IPS-18c (cell line): ENCODE data around the gene RRAS2.
"Not testable (repeated sequence)": the region's sequence is repeated elsewhere in the genome, so short reads cannot be mapped to it uniquely, and the experiment has no call there.

Source experiments
- H3K4me3 ChIP-seq: 2 replicates; pipeline ENCODE4 v1.7.0; 2013; ENCODE audit warnings: low read depth, mild to moderate bottlenecking, low read length, moderate library complexity; ENCODE audit not compliant: insufficient read depth
- H3K9me3 ChIP-seq: one replicate; pipeline ENCODE4 v1.6.1; 2013; ENCODE audit warnings: mild to moderate bottlenecking, low read length, moderate library complexity; ENCODE audit not compliant: control insufficient read depth, insufficient read depth

Gene RRAS2

DNA sequence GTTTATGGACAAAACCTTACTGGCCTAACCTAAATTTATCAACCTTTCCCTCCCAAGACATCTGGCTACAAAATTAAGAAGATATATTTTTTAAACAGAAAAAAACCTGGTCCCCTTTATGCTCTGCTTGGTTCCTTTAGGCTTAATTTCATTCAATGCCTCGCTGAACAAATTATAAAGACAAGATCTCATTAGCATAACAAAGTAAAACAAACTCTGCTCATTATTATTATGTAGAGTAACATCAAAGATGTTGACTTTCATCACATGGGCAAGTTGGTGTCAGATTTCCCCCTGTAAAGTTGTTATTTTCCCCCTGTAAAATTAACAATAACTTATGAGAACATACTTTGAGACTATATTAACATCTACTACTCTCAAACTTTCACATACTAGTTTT lies 11.0 kb downstream of the RRAS2 start:
- H3K4me3 ChIP-seq = no peak overlapping the region

DNA sequence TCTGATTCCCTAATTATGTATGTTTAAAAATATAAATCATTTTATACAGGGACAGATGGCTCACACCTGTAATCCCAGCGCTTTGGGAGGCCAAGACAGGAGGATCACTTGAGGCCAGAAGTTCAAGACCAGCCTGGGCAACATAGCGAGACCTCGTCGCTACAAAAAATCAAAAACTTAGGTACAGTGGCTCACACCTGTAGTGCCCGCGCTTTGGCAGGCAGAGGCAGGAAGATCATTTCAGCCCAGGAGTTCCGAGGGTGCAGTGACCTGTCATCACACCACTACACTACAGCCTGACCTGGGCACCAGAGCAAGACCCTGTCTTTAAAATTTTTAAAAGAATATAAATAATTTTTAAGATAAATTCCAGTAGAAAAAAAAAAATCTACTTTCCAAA lies 11.5 kb downstream of the RRAS2 start:
- Histone ChIP-seq H3K4me3 (no peak overlapping the region), H3K9me3 (no peaks in the 10 kb centered on the region)

More for the DNA sequence above, 11.0 kb downstream of the RRAS2 start:
- H3K9me3 ChIP-seq = no peaks in the 10 kb centered on the region

DNA sequence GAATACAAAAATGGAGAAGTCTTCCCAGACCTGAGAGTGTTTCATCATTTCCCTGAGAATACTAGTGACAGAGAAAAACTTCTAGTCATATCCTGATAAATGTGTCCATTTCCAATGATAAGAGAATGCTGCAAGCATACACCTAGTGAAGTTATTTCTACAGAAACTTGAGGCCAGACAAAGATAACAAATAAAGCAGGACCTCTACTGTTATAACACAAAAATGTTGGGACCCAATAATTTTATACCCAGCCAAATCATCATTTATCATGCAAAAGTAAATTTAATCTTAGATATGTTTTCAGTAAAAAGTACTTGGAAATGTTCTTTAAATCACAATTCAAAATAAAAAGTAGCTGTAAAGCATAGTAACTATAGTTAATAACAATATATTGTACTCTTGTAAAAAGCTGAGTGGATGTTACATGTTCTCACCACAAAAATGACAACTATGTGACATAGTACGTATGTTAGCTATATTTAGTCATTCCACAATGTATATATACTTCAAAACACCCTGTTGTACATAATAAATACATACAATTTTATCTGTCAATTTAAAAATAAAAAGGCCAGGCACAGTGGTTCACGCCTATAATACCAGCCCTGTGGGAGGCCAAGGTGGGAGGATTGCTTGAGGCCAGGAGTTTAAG lies 12.6 kb downstream of the RRAS2 start:
- H3K4me3 ChIP-seq = no peak overlapping the region
- H3K9me3 ChIP-seq = no peaks in the 10 kb centered on the region

DNA sequence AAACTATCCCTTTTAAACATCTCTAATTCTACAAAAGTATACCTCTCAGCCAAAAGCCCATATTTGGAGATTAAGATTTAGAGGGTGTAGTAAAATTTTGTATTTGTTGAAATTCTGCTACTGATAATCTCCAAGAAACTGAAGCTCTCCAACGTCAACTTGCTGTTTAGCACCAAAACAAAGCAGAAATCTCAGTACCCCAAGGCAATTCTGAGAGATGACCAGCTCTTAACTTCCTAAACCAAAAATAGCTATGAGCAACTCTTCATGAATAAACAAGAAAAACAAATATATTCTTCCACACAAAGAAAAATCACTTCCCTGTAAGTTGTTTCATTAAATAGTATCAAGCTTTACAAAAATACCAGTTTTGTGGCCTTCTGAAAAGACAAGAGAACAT lies 13.3 kb downstream of the RRAS2 start:
- H3K4me3 ChIP-seq = no peak overlapping the region
- no peaks in the 10 kb centered on the region for H3K9me3 ChIP-seq

DNA sequence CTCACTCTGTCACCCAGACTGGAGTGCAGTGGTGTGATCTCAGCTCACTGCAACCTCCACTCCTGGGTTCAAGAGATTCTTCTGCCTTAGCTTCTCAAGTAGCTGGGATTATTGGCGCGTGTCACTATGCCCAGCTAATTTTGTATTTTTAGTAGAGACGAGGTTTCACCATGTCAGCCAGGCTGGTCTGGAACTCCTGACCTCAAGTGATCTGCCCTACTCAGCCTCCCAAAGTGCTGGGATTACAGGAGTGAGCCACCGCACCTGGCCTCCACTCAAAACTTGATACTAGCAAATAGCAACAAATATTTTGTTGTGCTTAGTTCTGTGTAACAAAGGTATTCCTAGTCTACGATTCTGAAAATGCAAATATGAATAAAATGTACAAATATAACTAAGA lies 14.0 kb downstream of the RRAS2 start:
- H3K9me3 ChIP-seq, H3K4me3 ChIP-seq: not testable (repeated sequence)

DNA sequence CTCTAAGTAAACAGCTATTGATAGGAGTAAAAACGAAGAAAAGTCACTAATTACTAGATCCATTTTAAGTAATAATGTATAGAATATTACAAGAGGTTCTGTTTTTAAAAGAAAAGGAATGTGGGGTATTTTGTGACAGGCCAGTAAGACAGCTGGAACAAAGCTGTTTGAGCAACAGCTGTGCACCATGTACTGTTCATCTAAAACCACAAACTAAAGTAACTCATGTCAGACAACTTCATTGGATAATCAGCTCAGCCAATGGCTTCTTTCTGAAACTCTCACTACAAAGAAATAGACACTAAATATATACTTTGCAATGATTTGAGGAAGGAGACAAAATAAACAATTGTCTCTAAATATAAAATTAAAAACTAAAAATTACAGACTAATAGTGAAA lies 16.1 kb downstream of the RRAS2 start:
- H3K4me3 ChIP-seq = no peak overlapping the region
- H3K9me3 ChIP-seq = no peaks in the 10 kb centered on the region

DNA sequence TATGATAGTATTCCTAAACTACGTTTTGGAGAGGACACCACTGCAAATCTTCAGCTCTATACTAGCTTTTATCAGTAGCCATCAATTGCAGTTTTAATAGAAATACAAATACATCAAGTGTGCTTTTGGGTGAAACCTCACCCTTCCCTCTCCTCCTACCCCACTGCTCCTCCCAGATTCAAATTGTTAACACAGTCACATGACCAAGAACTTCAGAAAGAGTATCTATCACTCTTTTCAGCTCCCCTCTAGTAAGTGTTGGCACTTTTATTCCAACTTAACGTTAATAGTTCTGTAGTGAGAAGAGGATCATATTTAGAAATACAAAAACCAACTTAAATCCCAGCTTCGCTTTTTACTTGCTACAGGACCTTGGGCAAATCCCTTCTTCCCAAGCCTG lies 17.0 kb downstream of the RRAS2 start:
- Histone ChIP-seq H3K4me3 (no peak overlapping the region), H3K9me3 (no peaks in the 10 kb centered on the region)

DNA sequence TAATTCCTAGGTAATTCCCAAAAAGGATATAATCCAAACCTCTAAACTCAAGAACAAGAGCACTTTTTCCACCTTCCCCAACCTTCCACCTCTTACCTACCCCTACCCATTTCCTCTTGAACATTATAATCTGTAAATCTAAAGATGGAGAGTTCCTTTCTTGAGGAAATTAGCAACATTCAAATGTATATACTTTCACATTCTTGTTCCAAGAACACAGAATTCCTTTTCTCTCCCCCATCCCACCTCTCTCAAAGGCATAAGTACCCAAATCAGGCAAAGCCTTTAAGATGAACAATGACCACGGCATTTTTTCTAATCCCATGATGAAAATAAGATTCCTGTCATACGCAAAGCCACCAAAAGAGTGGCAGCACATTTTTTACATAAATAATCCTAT lies 18.3 kb downstream of the RRAS2 start:
- 0 out of 2 replicates have a peak overlapping the region, but pooled peaks have one; percentile 25 for H3K4me3 ChIP-seq

DNA sequence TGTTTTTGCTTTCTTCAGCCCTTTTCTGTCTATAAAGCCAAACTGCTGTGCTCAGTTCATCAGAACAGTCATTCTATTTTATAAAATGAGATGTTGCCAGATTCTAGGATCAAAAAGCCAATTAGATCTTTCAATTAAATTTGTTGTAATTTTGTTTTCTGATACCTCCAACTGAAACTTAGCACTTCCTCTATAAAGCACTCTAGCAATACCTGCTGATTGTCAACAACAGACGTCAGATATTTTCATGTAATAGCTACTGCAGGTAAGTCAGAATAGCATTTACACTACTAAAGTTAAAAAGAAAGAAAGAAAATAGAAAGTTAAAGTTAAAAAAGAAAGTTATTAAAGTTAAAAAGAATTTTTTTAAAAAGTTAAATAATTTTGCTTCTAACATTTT lies 19.6 kb downstream of the RRAS2 start:
- Histone ChIP-seq H3K4me3 (no peak overlapping the region), H3K9me3 (no peaks in the 10 kb centered on the region)

More for the DNA sequence above, 18.3 kb downstream of the RRAS2 start:
- H3K9me3 ChIP-seq = no peaks in the 10 kb centered on the region

DNA sequence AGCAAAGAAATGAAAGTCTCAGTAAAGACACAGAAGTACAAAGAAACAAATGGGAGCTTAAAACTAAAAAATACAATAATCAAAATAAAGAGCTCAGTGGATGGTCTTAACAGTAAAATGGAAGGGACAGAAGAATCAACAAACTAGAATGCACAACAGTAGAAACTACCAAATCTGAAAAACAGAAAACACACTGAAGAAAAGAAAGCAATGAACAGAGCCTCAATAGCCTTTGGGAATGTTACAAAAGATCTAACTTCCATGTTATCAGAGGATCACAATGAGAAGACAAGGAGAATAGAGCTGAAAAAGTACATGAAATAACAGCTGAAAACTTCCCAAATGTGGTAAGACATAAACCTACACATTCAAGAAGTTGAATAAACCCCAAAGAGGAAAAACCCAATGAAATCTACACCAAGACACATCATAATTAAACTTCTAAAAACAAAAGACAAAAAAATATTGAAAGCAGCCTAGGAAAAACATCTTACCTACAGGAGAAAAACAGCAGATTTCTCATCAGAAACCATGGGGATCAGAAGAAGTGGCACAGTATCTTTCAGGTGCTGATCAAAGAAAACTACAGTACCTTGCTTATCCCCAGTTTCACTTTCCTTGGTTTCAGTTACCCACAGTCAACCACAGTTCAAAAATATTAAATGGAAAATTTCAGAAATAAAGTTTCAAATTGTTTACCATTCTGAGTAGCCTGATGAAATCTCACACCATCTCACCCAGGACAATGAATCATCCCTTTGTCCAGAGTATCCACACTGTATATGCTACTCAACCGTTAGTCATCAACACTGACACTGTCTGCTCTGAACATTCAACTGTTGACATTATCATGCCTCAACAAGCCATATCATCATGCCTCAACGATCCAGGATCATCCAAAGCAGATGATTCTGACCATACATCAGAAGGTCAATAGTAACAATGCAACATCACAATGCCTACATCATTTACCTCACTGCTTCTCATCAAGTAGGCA lies 22.2 kb downstream of the RRAS2 start:
- Histone ChIP-seq H3K9me3 (no peaks in the 10 kb centered on the region), H3K4me3 (no peak overlapping the region)

DNA sequence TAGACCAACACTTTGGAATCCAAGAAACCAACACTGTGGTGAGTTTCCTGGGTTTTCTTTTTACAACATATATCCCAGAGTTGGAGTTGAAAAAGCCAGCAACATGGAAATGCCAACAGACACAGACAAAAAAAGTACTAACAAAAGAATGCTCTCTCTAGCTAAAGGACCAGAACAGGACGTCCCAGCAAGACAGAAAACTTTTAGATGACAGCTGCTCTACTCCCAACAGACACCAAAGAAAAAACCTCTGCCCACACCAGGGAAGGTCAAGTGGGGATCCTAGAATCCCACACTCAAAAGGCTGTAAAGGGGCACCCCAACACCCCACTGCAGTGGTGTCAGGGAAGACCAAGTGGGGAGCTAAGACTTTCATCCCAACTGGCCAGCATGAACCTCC lies 23.3 kb downstream of the RRAS2 start:
- no peaks in the 10 kb centered on the region for H3K9me3 ChIP-seq
- H3K4me3 ChIP-seq = no peak overlapping the region

DNA sequence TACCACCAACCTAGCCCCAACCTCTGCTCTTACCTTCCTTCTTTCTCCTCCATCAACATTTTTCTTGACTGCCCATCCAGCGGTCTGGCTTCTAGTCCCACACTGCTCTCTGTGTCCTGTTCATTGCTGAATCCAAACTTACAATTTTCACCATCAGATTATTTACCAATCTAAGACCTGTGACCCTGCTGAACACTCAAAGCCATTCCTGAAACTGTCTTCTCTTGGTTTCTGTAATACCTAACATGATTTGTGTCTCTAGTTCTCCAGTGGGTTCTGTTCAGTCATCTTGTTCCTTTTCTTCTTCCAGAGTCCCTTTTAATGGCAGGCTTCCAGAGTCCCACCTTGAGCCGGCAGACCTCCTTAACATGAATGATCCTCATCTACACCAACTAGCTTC lies 24.1 kb downstream of the RRAS2 start:
- Histone ChIP-seq H3K4me3 (no peak overlapping the region), H3K9me3 (no peaks in the 10 kb centered on the region)

DNA sequence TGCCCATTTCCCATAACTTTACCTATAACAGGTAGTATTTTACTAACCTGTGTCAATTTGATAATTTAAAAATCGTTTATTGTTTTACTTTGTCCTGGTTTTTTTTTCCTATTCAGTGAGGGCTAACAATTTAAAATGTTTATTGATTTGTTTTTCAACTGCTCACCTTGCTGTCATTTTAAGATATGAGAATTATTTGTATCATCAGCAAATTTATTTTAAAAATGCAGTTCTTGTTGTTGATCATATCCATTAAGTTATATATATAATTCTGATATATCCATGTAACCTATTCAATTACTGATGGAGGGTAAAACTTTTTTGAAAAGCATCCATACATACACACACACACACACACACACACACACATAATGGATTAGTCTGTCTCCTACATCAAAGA lies 24.8 kb downstream of the RRAS2 start:
- H3K4me3 ChIP-seq = no peak overlapping the region

DNA sequence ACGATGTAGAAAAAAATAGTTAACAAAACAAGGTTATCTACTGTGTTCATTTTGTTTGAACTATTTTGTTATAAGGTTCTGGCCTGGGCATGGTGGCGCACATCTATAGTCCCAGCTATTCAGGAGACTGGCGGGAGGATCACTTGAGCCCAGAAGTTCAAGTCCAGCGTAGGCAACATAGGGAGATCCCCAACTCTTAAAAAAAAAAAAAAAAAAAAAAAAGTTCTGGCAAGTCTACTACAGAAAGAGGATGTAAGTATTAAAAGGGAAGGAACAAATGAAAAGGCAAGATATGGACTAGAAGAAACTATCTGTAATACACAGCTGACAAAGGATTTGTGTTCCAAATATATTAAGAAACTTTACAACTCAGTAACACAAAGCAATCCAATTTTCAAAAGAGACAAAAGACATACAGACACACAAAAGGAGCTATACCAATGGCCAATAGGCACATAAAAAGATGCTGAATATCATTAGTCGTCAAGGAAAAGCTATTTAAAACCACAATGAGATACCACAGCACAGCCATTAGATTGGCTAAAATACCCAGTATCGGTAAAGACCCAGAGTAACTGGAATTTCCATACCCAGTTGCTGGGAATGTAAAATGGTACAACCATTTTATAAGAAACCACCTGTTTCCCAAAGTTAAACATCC lies 27.4 kb downstream of the RRAS2 start:
- H3K9me3 ChIP-seq = no peaks in the 10 kb centered on the region
- H3K4me3 ChIP-seq = no peak overlapping the region

More for the DNA sequence above, 24.8 kb downstream of the RRAS2 start:
- H3K9me3 ChIP-seq = no peaks in the 10 kb centered on the region

DNA sequence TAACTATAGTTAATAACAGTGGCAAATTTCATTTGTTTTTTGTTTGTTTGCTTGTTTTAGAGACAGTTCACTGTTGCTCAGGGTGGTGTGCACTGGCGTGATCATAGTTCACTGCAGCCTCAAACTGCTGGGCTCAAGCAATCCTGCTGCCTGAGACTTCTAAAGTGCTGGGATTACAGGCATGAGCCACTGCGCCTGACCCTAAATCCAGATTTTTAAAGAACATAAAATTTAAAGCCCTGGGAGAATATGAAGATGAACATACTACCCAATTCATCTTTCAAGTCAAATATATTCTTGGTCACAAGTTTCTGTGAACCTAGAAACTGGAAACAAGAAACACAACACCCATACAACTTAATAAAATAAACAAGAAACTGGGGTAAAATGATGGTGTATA lies 28.1 kb downstream of the RRAS2 start:
- no peak overlapping the region for H3K4me3 ChIP-seq

DNA sequence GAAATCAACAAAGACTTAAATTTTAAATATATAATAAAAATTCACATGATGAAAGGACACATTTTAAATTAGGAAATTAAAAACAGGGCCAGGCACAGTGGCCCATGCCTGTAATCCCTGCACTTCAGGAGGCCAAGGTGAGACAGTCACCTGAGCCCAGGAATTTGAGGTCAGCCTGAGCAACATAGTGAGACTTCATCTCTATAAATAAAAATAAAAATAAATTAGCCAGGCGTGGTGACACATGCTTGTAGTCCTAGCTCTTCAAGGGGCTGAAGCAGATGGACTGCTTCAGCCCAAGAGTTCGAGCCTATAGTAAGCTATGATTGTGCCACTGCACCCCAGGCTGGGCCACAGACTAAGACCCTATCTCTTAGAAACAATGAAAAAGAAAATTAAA lies 29.3 kb downstream of the RRAS2 start:
- H3K9me3 ChIP-seq = no peaks in the 10 kb centered on the region
- no peak overlapping the region for H3K4me3 ChIP-seq

More for the DNA sequence above, 28.1 kb downstream of the RRAS2 start:
- no peaks in the 10 kb centered on the region for H3K9me3 ChIP-seq

DNA sequence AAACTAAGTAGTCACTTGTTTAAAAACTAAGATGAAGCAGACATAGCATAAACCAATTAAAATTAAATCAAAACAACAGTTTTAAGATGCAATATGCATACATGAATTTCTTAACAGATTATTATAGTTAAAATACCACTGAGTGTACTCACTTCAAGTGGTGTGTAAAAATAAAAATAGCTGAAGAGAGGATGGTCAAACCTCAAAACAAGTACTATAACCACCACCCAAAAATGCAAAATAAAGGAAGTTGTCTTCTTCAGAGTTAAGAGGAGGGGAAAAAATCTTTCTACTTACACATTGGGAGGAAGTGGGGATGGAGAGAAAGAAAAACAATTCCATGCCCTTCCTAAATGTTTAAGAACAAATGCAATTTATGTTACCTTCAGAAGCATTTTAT lies 31.9 kb downstream of the RRAS2 start:
- Histone ChIP-seq H3K9me3 (no peaks in the 10 kb centered on the region), H3K4me3 (no peak overlapping the region)
